ACHN (cell line): ENCODE results near the gene CLIC6.

Source experiments
- DNase-seq: peaks from one replicate; pipeline ENCODE4 v3.0.0-alpha.2; 2015
- in situ Hi-C: cut with HindIII; loops from 2 replicates; pipeline ENCODE4 v1.10.0; 2017; ENCODE audit warnings: low sequenced_read_pairs, low pct_ligation_motif_present, low pct_unique_long_range_greater_than_20kb

CLIC6 gene

GRCh38 chr21:34743285-34743684, 74.5 kb downstream of the CLIC6 start:
- DNase-seq: no peak
- in situ Hi-C loops: no loop called here

- no peak for DNase-seq
- in situ Hi-C loops: no loop called here
Observed at GRCh38 chr21:34743831-34744230, 75.0 kb downstream of the CLIC6 start.

- in situ Hi-C loops: no loop called here
- DNase-seq: no peak
Observed at GRCh38 chr21:34744801-34745200, 76.0 kb downstream of the CLIC6 start.

- in situ Hi-C loops: no loop called here
- DNase-seq: peak; percentile 81
Observed at GRCh38 chr21:34745557-34746255, 76.9 kb downstream of the CLIC6 start.

GRCh38 chr21:34748862-34749261, 80.1 kb downstream of the CLIC6 start:
- DNase-seq: no peak
- in situ Hi-C loops: no loop called here

GRCh38 chr21:34754690-34755647, 86.2 kb downstream of the CLIC6 start:
- in situ Hi-C loops: no loop called here
- DNase-seq: no peak

- in situ Hi-C loops: no loop called here
- DNase-seq: no peak
Observed at GRCh38 chr21:34761758-34762330, 93.0 kb downstream of the CLIC6 start.

GRCh38 chr21:34762786-34763185, 94.0 kb downstream of the CLIC6 start:
- DNase-seq: no peak
- in situ Hi-C loops: no loop called here

GRCh38 chr21:34764715-34765284, 96.0 kb downstream of the CLIC6 start:
- in situ Hi-C loops: no loop called here
- DNase-seq: no peak

GRCh38 chr21:34765619-34766018, 96.8 kb downstream of the CLIC6 start:
- no peak for DNase-seq
- in situ Hi-C loops: no loop called here

- in situ Hi-C loops: no loop called here
- no peak for DNase-seq
Observed at GRCh38 chr21:34766862-34767261, 98.1 kb downstream of the CLIC6 start.
